IMR-90 (cell line): ENCODE data around the gene KRTAP10-6. TPM values are rescaled to one million over a fixed set of nuclear protein-coding genes. Genes with fewer than 3 reads are reported as not detected.

Experiments used
- ATAC-seq: fragments of 200-7000 bp; cut with Tn5 transposase; 2 replicates; pipeline ENCODE4 v1.9.1; 2020; ENCODE audit warnings: low read depth, mild to moderate bottlenecking, moderate library complexity
- BruUV-seq: library from RNA; stranded (reverse); fragments of 400-500 nt; replicated peaks from 2 replicates; lab custom pipeline; 2021; lab: Mats Ljungman, UMichigan
- CTCF ChIA-PET: fragments of 300-600 bp; formaldehyde crosslinking; extraction: SDS; loops from one replicate; lab custom pipeline; 2021; ENCODE audit warnings: antibody characterized with exemption; lab: Yijun Ruan, JAX
- POLR2A ChIA-PET: fragments of 300-600 bp; sonication (Branson Sonifier 250); formaldehyde crosslinking; loops from one replicate; lab custom pipeline; 2022; ENCODE audit warnings: antibody characterized with exemption; ENCODE audit not compliant: unreplicated experiment; lab: Charles Lee
- DNase-seq: peaks from one replicate; pipeline ENCODE4 v3.0.0; 2013
- H2AFZ ChIP-seq: replicated peaks from 2 replicates; pipeline ENCODE3; 2013; ENCODE audit warnings: low read length, mild to moderate bottlenecking; ENCODE audit not compliant: poor library complexity
- H2AK5ac ChIP-seq: 2 replicates; pipeline ENCODE4 v1.6.1; 2013; ENCODE audit warnings: low read depth, low read length, inconsistent platforms
- H2AK9ac ChIP-seq: replicated peaks from 2 replicates; pipeline ENCODE3; 2013; ENCODE audit warnings: mild to moderate bottlenecking, low read depth, low read length, moderate library complexity; ENCODE audit not compliant: poor library complexity
- H2BK120ac ChIP-seq: 2 replicates; pipeline ENCODE4 v1.6.1; 2013; ENCODE audit warnings: low read depth, low read length, inconsistent platforms
- H2BK15ac ChIP-seq: 3 replicates; pipeline ENCODE4 v1.6.1; 2013; ENCODE audit warnings: low read depth, low read length, inconsistent platforms
- H2BK20ac ChIP-seq: 2 replicates; pipeline ENCODE4 v1.6.1; 2013; ENCODE audit warnings: low read depth, mild to moderate bottlenecking, inconsistent platforms, low read length, moderate library complexity
- H2BK5ac ChIP-seq: 2 replicates; pipeline ENCODE4 v1.6.1; 2013; ENCODE audit warnings: mild to moderate bottlenecking, low read depth, low read length, inconsistent platforms; ENCODE audit not compliant: poor library complexity, severe bottlenecking
- H3K14ac ChIP-seq: replicated peaks from 2 replicates; pipeline ENCODE4 v1.6.1; 2013; ENCODE audit warnings: low read depth, low read length, inconsistent platforms
- H3K18ac ChIP-seq: 2 replicates; pipeline ENCODE4 v1.6.1; 2013; ENCODE audit warnings: low read depth, low read length, control low read depth
- H3K23ac ChIP-seq: 2 replicates; pipeline ENCODE4 v1.6.1; 2013; ENCODE audit warnings: low read depth, low read length, inconsistent platforms
- H3K27ac ChIP-seq: 2 replicates; pipeline ENCODE4 v1.5.1; 2013; ENCODE audit warnings: mild to moderate bottlenecking, control low read depth, low read length; ENCODE audit not compliant: insufficient read depth
- H3K27me3 ChIP-seq: 2 replicates; pipeline ENCODE4 v1.6.1; 2013; ENCODE audit warnings: low read length; ENCODE audit not compliant: control insufficient read depth, insufficient read depth
- H3K36me3 ChIP-seq: 2 replicates; pipeline ENCODE4 v1.6.1; 2013; ENCODE audit warnings: low read length, mixed read lengths; ENCODE audit not compliant: control insufficient read depth, insufficient read depth
- H3K4ac ChIP-seq: 2 replicates; pipeline ENCODE4 v1.6.1; 2013; ENCODE audit warnings: low read depth, low read length, inconsistent platforms
- H3K4me1 ChIP-seq: 2 replicates; pipeline ENCODE4 v1.6.1; 2013; ENCODE audit warnings: low read length, mixed read lengths; ENCODE audit not compliant: control insufficient read depth, insufficient read depth
- H3K4me2 ChIP-seq: 2 replicates; pipeline ENCODE4 v1.6.1; 2013; ENCODE audit warnings: low read depth, mild to moderate bottlenecking, control low read depth, low read length, moderate library complexity
- H3K4me3 ChIP-seq: 2 replicates; pipeline ENCODE4 v1.5.1; 2013; ENCODE audit warnings: low read depth, mild to moderate bottlenecking, control low read depth, low read length, moderate library complexity; ENCODE audit not compliant: insufficient read depth
- H3K56ac ChIP-seq: 2 replicates; pipeline ENCODE4 v1.6.1; 2013; ENCODE audit warnings: low read length, inconsistent platforms; ENCODE audit not compliant: insufficient read depth; ENCODE audit errors: extremely low read depth
- H3K79me1 ChIP-seq, 2 experiments: 2 replicates each; pipeline ENCODE4 v1.6.1; 2013; ENCODE audit warnings: low read length in 2 of 2, inconsistent platforms in 1 of 2, low read depth in 1 of 2
- H3K9ac ChIP-seq: 2 replicates; pipeline ENCODE4 v1.6.1; 2013; ENCODE audit warnings: low read depth, low read length, control low read depth
- H3K9me1 ChIP-seq: 2 replicates; pipeline ENCODE4 v1.6.1; 2013; ENCODE audit warnings: low read length, inconsistent platforms; ENCODE audit not compliant: insufficient read depth
- H3K9me3 ChIP-seq: 2 replicates; pipeline ENCODE4 v1.6.1; 2013; ENCODE audit warnings: low read length; ENCODE audit not compliant: control insufficient read depth, insufficient read depth
- H4K20me1 ChIP-seq: 2 replicates; pipeline ENCODE4 v1.6.1; 2013; ENCODE audit warnings: low read length, inconsistent platforms; ENCODE audit not compliant: insufficient read depth
- H4K5ac ChIP-seq: 2 replicates; pipeline ENCODE4 v1.6.1; 2013; ENCODE audit warnings: mild to moderate bottlenecking, low read depth, low read length, control low read depth
- H4K8ac ChIP-seq, 2 experiments: 2 replicates each; pipeline ENCODE4 v1.6.1; 2013; ENCODE audit warnings: low read depth in 2 of 2, low read length in 2 of 2, control low read depth in 1 of 2, inconsistent platforms in 1 of 2
- H4K91ac ChIP-seq: 2 replicates; pipeline ENCODE4 v1.6.1; 2013; ENCODE audit warnings: low read depth, low read length, inconsistent platforms; ENCODE audit not compliant: insufficient read depth
- BHLHE40 ChIP-seq: fragments of 150-350 bp; IDR thresholded peaks from 2 replicates; pipeline ENCODE4 v1.6.1; 2016; ENCODE audit warnings: mild to moderate bottlenecking, low read depth, low read length
- CHD1 ChIP-seq: IDR thresholded peaks from 2 replicates; pipeline ENCODE4 v1.6.1; 2012; ENCODE audit warnings: low read depth, low read length, improper control_type of control experiment
- CTCF ChIP-seq: conservative IDR thresholded peaks from 2 replicates; pipeline ENCODE4 v1.5.1; 2012; ENCODE audit warnings: mild to moderate bottlenecking, low read depth, low read length, improper control_type of control experiment
- ELK1 ChIP-seq: fragments of 150-350 bp; IDR thresholded peaks from 2 replicates; pipeline ENCODE4 v1.6.1; 2016; ENCODE audit warnings: low read depth, mild to moderate bottlenecking, low read length, moderate library complexity, borderline replicate concordance
- FOS ChIP-seq: fragments of 150-350 bp; IDR thresholded peaks from 2 replicates; pipeline ENCODE4 v1.6.1; 2016; ENCODE audit warnings: low read depth, low read length
- POLR2A ChIP-seq: IDR thresholded peaks from 2 replicates; pipeline ENCODE4 v1.6.1; 2012; ENCODE audit warnings: mild to moderate bottlenecking, low read depth, low read length
- RAD21 ChIP-seq: IDR thresholded peaks from 2 replicates; pipeline ENCODE4 v1.6.1; 2012; ENCODE audit warnings: low read length, improper control_type of control experiment
- RCOR1 ChIP-seq: IDR thresholded peaks from 2 replicates; pipeline ENCODE4 v1.6.1; 2012; ENCODE audit warnings: mild to moderate bottlenecking, low read length, improper control_type of control experiment; ENCODE audit not compliant: insufficient replicate concordance
- RFX5 ChIP-seq: IDR thresholded peaks from 2 replicates; pipeline ENCODE4 v1.8.0; 2012; ENCODE audit warnings: low read depth, mild to moderate bottlenecking, low read length, moderate library complexity
- SMC3 ChIP-seq: fragments of 150-350 bp; IDR thresholded peaks from 2 replicates; pipeline ENCODE4 v1.6.1; 2016; ENCODE audit warnings: low read depth, mild to moderate bottlenecking, antibody characterized with exemption, low read length, moderate library complexity
- WGBS, 2 experiments: methylation state at CpG; one replicate each; pipeline versions ENCODE4 v1.1.5 to v1.1.7; 2013; ENCODE audit warnings: missing lambda C conversion rate in 2 of 2; ENCODE audit not compliant: insufficient read length in 1 of 2; ENCODE audit errors: extremely low coverage in 2 of 2; 5-methylcytosine and 5-hydroxymethylcytosine counted together
- dilution Hi-C: fragments of 300-500 bp; cut with HindIII; formaldehyde crosslinking; loops from one replicate; pipeline ENCODE4 v1.14.3; 2018; ENCODE audit warnings: low sequenced_read_pairs; ENCODE audit not compliant: unreplicated experiment
- in situ Hi-C: fragments of 300-500 bp; cut with MboI; formaldehyde crosslinking; loops from 3 replicates; pipeline ENCODE4 v1.14.3; 2019; ENCODE audit warnings: low sequenced_read_pairs, inconsistent platforms, mixed read lengths
- intact Hi-C: fragments of 100-400 bp; cut with micrococcal nuclease; formaldehyde crosslinking; loops from 2 replicates; pipeline ENCODE4 v1.10.0; 2022
- polyA plus RNA-seq, 3 experiments: library from polyadenylated mRNA; depleted of rRNA; stranded (reverse); fragments of >200 nt; gene quantifications; 2 replicates each; pipeline ENCODE4 v1.2.3, GENCODE V29; 2012; ENCODE audit warnings: low replicate concordance in 1 of 3
- total RNA-seq: library from RNA; depleted of rRNA; stranded (reverse); fragments of >200 nt; gene quantifications from 2 replicates; pipeline ENCODE4 v1.2.3, GENCODE V29; 2012

Gene KRTAP10-6
- total and polyA plus RNA-seq, 2 of the 4 experiments (the other 2 are of a cell fraction), result not detected

DNA sequence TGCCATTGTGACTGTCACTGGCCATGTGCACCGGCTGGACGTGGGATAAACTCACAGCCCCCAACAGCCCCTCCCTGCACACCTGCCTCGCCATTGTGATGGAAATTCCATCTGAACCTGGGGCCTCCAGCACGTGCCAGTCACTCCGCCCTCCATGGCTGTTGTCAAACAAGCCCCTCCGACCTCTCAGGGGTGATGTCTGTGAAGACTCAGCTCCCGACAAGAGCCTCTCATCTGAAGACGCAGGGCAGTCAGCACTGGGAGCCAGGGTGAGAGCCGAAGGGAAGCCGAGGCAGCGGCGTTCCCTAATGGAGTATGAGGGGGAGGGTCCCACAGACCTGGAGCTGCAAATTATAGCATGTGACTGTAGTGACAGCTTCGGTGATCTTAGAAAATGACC is 39.6 kb downstream of the KRTAP10-6 start:
- 48% methylated on average over 5 of the region's 13 CpGs; no CpG with 5 or more reads in 1 of the 2 experiments for WGBS, 2 experiments

More for the DNA sequence above, 39.6 kb downstream of the KRTAP10-6 start:
- H3K27ac ChIP-seq, result no peak overlapping the region
- H3K56ac ChIP-seq, result no peak overlapping the region
- ChIA-PET CTCF (no interaction called here), POLR2A (no interaction called here)
- no peak overlapping the region for H3K4me2 ChIP-seq
- H3K36me3 ChIP-seq, result no peaks in the 10 kb centered on the region
- H3K4ac ChIP-seq, result no peak overlapping the region
- in situ Hi-C loops (no loop called here), dilution Hi-C loops (no loop called here), intact Hi-C loops (no loop called here)
- no peak overlapping the region for H3K23ac ChIP-seq
- H2BK120ac ChIP-seq, result no peak overlapping the region
- no peak overlapping the region for H2BK5ac ChIP-seq
- H4K20me1 ChIP-seq, result no peaks in the 10 kb centered on the region
- H2AK9ac ChIP-seq, result no peak overlapping the region
- no peaks in the 10 kb centered on the region for H3K79me1 ChIP-seq
- H2AK5ac ChIP-seq, result no peak overlapping the region
- no peak for ATAC-seq
- H2AFZ ChIP-seq, result no peak overlapping the region
- H4K8ac ChIP-seq, result no peak overlapping the region
- no peak overlapping the region for H3K14ac ChIP-seq
- H2BK20ac ChIP-seq, result no peak overlapping the region
- H3K9me1 ChIP-seq, result no peaks in the 10 kb centered on the region
- H3K4me3 ChIP-seq, result no peak overlapping the region
- H3K9ac ChIP-seq, result no peak overlapping the region
- DNase-seq, result no peak
- H4K5ac ChIP-seq, result no peak overlapping the region
- no peak overlapping the region for H3K18ac ChIP-seq
- TF ChIP-seq CTCF (no peak), RAD21 (no peak), CHD1 (no peak), BHLHE40 (no peak), POLR2A (no peak), ELK1 (no peak), RFX5 (no peak), FOS (no peak), RCOR1 (no peak), SMC3 (no peak)
- H3K4me1 ChIP-seq, result no peaks in the 10 kb centered on the region
- no peak overlapping the region for H4K91ac ChIP-seq
- no peak overlapping the region for H2BK15ac ChIP-seq
- no peaks in the 10 kb centered on the region for H3K9me3 ChIP-seq
- BruUV-seq, result no TSS peak
- H3K27me3 ChIP-seq, result peaks cover 21% of the 10 kb centered on the region
